Stimulated activated CD4-positive, alpha-beta T cell treated with anti-CD3 and anti-CD28 coated beads, Interleukin-1b, Interleukin-23, amount 100 ng/mL, for 48 hours (primary cell): ENCODE results near the gene RAB15.
A peak's percentile ranks its signal among the peaks of the same experiment; 100 is the strongest.
"Not testable (repeated sequence)": the region's sequence is repeated elsewhere in the genome, so short reads cannot be mapped to it uniquely, and the experiment has no call there.

Source experiments
- DNase-seq: peaks from one replicate; pipeline ENCODE4 v3.0.0-alpha.2; 2020

The RAB15 gene

GRCh38 chr14:64934338-64934929, 37.7 kb downstream of the RAB15 start:
- DNase-seq: no peak

GRCh38 chr14:64932231-64932630, 39.9 kb downstream of the RAB15 start:
- DNase-seq: no peak

GRCh38 chr14:64931123-64931522, 41.0 kb downstream of the RAB15 start:
- DNase-seq: no peak

DNA sequence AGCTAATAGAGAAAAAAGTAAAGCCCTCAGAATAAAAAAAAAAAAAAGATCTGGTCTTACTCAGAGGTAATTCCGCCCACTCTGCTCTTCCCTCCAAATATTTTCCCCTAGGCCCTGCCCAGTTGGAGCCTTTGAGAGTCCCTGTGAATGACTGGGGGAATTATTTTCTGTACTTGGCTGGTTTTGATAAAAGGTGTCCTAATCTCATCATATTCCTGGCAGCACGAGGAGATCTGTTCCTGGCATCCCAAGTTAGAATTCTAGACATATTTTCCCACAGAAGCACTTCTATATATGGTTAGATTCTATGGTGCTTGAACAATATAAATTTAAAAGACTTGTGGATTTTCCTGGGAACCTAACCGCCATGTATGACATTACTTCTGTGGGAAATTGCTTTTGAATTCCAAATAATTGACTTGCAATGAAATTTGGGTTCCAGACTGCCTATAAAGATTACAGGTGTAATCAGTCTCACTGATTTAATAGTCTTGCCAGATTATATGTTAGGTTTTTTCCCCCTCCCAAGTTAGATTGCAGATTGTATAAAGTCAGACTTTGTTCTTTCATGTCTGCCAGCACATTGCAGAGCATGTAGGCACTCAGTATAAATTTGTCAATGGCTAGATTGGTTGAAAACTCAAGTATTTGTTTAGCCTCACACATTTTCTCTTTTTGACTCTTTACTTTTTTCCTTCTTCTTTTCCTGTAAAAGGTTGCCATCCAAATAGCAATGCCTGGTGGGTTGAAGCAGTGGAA, 41.9 kb downstream of the RAB15 start:
- no peak for DNase-seq

- DNase-seq: no peak
Observed at GRCh38 chr14:64929014-64929359, 43.1 kb downstream of the RAB15 start.

DNA sequence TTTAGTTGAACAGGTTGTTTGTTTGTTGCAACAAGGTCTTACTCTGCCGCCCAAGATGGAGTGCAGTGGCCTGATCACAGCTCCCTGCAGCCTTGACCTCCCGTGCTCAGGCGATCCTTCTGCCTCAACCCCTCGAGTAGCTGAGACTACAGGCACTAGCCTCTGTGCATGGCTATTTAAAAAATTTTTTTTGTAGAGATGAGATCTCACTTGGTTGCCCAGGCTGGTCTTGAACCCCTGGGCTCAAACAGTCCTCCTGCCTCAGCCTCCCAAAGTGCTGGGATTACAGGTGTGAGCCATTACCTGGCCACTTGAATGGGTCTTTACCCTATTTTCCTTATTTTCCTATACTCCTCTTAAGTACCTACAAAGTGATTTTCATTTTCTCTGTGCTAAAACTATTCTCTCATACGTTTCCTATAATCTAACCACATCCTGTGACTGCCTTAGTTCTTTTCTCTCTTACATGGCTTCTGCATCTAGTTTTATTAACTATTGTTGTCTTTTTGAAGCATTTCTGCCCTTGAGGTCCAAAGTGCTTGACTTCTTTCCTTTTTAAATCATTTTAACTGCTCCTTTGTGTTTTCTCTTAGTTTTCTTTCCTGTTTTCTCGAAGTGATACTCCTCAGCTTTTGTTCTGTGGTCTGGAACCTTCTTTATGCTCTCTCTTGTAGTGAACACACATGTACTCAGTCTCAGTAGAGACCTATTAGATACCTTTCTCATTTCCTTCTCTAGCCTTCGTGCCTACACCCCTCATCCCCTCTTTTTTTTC, 43.7 kb downstream of the RAB15 start:
- no peak for DNase-seq

DNA sequence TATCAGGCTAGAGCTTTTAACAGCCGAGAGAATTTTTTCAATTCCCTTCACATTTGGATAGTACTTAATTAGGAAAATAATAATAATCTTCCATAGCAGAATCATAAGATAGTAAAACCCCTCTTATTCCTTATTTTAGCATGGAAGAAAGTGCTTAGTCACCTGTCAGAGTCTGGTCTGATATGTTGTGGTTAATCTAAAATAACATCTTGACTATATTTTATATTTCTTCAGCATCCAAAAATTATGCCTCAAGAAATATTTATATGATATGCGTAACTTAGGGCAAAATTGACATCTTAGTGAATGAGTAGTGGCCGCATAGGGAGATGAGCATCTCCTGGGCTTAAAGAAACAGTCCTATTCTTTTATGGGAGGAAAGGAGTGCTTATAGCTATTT, 45.1 kb downstream of the RAB15 start:
- DNase-seq: no peak

- DNase-seq: no peak
Observed at GRCh38 chr14:64926398-64926995, 45.6 kb downstream of the RAB15 start.

DNA sequence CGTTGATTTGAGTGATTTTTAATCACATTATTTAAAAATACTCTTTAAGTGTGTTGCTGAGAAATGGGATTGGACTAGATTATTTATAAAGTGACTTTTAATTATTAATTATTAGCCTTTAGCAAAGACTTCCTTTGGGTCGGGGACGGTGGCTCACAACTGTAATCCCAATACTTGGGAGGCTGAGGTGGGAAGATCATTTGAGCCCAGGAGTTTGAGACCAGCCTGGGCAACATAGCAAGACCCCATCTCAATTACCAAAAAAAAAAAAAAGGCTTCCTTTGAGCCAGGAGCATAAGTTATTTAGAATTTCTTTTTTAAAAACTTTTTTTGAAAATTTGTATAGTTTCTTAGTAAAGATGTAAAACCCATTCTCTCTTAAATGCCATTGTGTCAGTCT, 49.1 kb downstream of the RAB15 start:
- no peak for DNase-seq

DNA sequence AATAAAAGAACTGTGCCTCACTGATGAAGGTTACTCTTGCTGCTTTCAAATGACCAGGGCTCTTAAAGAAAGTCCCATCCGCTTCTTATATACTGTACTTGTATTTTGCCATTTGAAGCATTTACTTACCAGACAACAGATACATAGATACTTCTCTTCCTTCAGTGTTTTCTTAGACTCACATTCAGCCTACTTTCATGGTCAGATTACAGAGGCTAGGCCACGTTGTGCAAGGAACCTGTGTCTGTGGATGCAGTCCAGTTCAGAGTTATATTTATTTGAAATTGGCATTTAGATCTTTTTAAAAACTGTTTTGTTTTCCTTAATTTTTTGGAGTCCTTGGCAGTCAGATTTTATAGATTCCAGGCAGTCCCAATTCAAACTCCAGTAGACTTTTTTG, 51.7 kb downstream of the RAB15 start:
- no peak for DNase-seq

GRCh38 chr14:64919618-64920017, 52.5 kb downstream of the RAB15 start:
- no peak for DNase-seq

- no peak for DNase-seq
Observed at GRCh38 chr14:64919215-64919614, 52.9 kb downstream of the RAB15 start.

DNA sequence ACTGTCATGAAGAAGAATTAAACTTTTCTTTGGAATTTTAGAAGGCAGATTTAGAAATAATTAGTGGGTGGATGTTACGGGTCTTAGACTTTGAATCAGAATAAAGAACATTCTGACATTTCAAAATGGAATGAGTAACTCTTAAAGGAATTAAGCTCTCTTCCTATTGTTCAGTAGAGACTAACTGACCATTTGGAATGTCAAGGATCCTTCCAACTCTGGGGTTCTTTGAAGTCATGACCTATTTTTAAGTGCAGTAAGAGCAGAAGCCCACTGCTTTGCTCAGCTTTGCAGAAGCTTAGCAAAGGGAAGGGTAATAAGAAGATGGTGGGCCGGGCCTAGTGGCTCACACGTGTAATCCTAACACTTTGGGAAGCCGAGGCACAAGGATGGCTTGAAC, 53.9 kb downstream of the RAB15 start:
- DNase-seq: no peak

GRCh38 chr14:64915797-64916196, 56.3 kb downstream of the RAB15 start:
- no peak for DNase-seq

DNA sequence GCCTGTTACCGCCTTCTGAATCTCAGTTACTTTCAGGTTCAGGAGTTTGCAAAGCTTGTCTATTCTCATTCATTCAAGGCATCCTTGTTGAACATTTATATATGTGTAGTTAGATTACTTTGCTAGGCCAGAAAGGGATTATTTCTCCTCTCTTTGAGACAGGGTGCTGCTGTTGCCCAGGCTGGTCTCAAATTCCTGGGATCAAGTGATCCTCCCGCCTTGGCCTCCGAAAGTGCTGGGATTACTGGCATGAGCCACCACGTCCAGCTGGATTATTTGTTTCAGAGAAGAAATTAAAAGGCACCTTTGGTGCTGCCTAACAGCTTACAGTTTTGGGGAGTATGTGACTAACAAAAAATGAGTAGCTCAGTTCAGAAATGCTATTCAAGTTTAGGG, 57.1 kb downstream of the RAB15 start:
- no peak for DNase-seq

- peak; percentile 97 for DNase-seq
Observed at GRCh38 chr14:64914237-64915028, 57.7 kb downstream of the RAB15 start, which contains the start of gene CHURC1. CHURC1 (plus strand) TSS chr14:64914455; CDS start chr14:64914496, 41 bp downstream.

- not testable (repeated sequence) for DNase-seq
Observed at GRCh38 chr14:64913477-64913876, 58.7 kb downstream of the RAB15 start.

GRCh38 chr14:64912261-64912660, 59.9 kb downstream of the RAB15 start:
- no peak for DNase-seq

GRCh38 chr14:64910847-64911495, 61.2 kb downstream of the RAB15 start:
- no peak for DNase-seq

- DNase-seq: no peak
Observed at GRCh38 chr14:64906022-64906421, 66.1 kb downstream of the RAB15 start.

DNA sequence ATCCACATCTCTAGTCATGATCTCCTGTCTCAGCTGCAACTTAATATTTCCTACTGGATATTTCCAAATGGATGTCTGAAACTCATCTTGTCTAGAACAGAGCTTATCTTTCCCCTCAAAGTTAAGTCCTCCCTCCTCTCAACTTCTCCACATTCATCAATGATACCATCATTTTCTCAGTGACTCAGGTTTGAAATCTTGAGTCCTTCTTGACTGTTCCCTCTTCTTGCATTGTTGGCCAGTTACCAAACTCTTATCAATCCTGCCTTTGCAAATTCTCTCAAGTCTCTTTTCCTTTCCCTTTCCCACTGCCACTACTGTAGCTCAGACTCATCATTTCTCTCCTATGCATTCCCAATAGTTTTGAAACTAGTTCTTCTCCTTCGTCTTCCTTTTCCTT, 72.2 kb downstream of the RAB15 start:
- no peak for DNase-seq
